Lower lobe of right lung (tissue), 2 donors: Measurements from ENCODE around the gene SLC35G2. TPM values are rescaled to one million over a fixed set of nuclear protein-coding genes. Genes with fewer than 3 reads are reported as not detected.
"Not testable (repeated sequence)": the region's sequence is repeated elsewhere in the genome, so short reads cannot be mapped to it uniquely, and the experiment has no call there.

ENCODE experiments used
- ATAC-seq, 2 donors: fragments of 200-7000 bp; cut with Tn5 transposase; one replicate each; pipeline ENCODE4 v1.9.1; 2020 to 2022; ENCODE audit warnings: mild to moderate bottlenecking in 2 of 2, moderate library complexity in 2 of 2
- DNase-seq: peaks from one replicate; pipeline ENCODE4 v3.0.0-alpha.2; 2020
- H3K27ac ChIP-seq: fragments of 200-600 bp; one replicate; pipeline ENCODE4 v1.8.0; 2022
- H3K27me3 ChIP-seq: fragments of 200-600 bp; one replicate; pipeline ENCODE4 v1.8.0; 2022; ENCODE audit warnings: low read depth
- H3K36me3 ChIP-seq: fragments of 200-600 bp; one replicate; pipeline ENCODE4 v1.8.0; 2022; ENCODE audit warnings: mild to moderate bottlenecking
- H3K4me1 ChIP-seq: fragments of 200-600 bp; one replicate; pipeline ENCODE4 v1.8.0; 2022
- H3K4me3 ChIP-seq: fragments of 200-600 bp; one replicate; pipeline ENCODE4 v1.8.0; 2022; ENCODE audit warnings: mild to moderate bottlenecking
- H3K9me3 ChIP-seq: fragments of 200-600 bp; one replicate; pipeline ENCODE4 v1.8.0; 2022
- intact Hi-C: fragments of 100-400 bp; cut with DNase I; formaldehyde crosslinking; loops from one replicate; pipeline ENCODE4 v1.11.0; 2022
- total RNA-seq: library from RNA; stranded (reverse); fragmentation: NEBNext Ultra II Directional; extraction: Animal tissue kit (Norgen Biotek cat#: 25700); gene quantifications from one replicate; pipeline ENCODE4 v1.2.1, GENCODE V29; 2021
- TF ChIP-seq, protein P1 (sequence below): fragments of 200-600 bp; IDR thresholded peaks from one replicate; pipeline ENCODE4 v1.8.0; 2022; ENCODE audit warnings: antibody characterized with exemption, mild to moderate bottlenecking
- donor health status: DM: no; HTN: yes; CAD: no; lungs with severe emphysema.

SLC35G2 gene
- total RNA-seq, 1 donor from 2014 or later, result 5.7 TPM

GRCh38 chr3:136861890-136862616 lies 43.1 kb downstream of the SLC35G2 start, which contains the start of gene NCK1:
Gene NCK1 (plus strand): TSS chr3:136862208. CDS start chr3:136928002, 65,794 bp downstream.
- peak; percentile 99 for ATAC-seq
- H3K4me3 ChIP-seq, result peak within 1 kb of the TSS; percentile 98
- TF ChIP-seq, protein P1, sequence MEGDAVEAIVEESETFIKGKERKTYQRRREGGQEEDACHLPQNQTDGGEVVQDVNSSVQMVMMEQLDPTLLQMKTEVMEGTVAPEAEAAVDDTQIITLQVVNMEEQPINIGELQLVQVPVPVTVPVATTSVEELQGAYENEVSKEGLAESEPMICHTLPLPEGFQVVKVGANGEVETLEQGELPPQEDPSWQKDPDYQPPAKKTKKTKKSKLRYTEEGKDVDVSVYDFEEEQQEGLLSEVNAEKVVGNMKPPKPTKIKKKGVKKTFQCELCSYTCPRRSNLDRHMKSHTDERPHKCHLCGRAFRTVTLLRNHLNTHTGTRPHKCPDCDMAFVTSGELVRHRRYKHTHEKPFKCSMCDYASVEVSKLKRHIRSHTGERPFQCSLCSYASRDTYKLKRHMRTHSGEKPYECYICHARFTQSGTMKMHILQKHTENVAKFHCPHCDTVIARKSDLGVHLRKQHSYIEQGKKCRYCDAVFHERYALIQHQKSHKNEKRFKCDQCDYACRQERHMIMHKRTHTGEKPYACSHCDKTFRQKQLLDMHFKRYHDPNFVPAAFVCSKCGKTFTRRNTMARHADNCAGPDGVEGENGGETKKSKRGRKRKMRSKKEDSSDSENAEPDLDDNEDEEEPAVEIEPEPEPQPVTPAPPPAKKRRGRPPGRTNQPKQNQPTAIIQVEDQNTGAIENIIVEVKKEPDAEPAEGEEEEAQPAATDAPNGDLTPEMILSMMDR, result peak; percentile 27
- no peaks in the 10 kb centered on the region for H3K9me3 ChIP-seq
- H3K4me1 ChIP-seq, result peaks cover 49% of the 10 kb centered on the region
- DNase-seq, result peak; percentile 99
- H3K36me3 ChIP-seq, result no peaks in the 10 kb centered on the region
- intact Hi-C loops, result no loop called here
- H3K27me3 ChIP-seq, result no peaks in the 10 kb centered on the region
- H3K27ac ChIP-seq, result peak within 1 kb of the TSS; percentile 97

GRCh38 chr3:136862617-136863322 lies 43.8 kb downstream of the SLC35G2 start:
- Histone ChIP-seq H3K9me3 (no peaks in the 10 kb centered on the region), H3K4me1 (peaks cover 47% of the 10 kb centered on the region), H3K27me3 (no peaks in the 10 kb centered on the region), H3K27ac (peak overlapping the region; percentile 97), H3K4me3 (peak overlapping the region; percentile 98), H3K36me3 (no peaks in the 10 kb centered on the region)
- TF ChIP-seq, protein P1, result no peak
- ATAC-seq (peak; percentile 65 to 80), DNase-seq (peak; percentile 80)
- intact Hi-C loops, result no loop called here

DNA sequence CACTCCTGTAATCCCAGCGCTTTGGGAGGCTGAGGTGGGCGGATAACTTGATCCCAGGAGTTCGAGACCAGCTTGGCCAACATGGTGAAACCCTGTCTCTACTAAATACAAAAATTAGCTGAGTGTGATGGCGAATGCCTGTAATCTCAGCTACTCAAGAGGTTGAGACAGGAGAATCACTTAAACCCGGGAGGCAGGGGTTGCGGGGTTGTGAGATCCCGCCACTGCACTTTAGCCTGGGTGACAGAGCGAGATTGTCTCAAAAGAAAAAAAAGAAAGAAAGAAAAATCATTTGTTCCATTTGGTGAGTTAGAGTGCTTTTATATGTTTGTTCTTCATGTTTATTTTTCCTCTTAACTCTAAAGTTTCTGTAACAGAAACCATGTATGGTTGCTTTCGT lies 50.4 kb downstream of the SLC35G2 start:
- intact Hi-C loops, result no loop called here
- Histone ChIP-seq H3K27me3 (no peaks in the 10 kb centered on the region), H3K4me3 (no peak overlapping the region)

DNA sequence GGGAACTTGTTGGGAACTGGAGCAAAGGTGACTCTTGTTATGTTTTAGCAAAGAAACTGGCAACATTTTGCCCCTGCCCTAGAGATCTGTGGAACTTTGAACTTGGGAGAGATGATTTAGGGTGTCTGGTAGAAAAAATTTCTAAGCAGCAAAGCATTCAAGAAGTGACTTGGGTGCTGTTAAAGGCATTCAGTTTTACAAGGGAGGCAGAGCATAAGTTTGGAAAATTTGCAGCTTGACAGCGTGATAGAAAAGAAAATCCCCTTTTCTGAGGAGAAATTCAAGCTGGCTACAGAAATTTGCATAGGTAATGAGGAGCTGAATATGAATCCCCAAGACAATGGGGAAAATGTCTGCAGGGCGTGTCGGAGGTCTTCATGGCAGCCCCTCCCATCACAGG lies 53.3 kb downstream of the SLC35G2 start:
- H3K27me3 ChIP-seq, DNase-seq, H3K4me1 ChIP-seq, H3K4me3 ChIP-seq, intact Hi-C loops, H3K27ac ChIP-seq, ATAC-seq, H3K9me3 ChIP-seq: not testable (repeated sequence)
- peaks cover 15% of the 10 kb centered on the region for H3K36me3 ChIP-seq

More for the DNA sequence above, 50.4 kb downstream of the SLC35G2 start:
- ATAC-seq (no peak), DNase-seq (no peak)
- Histone ChIP-seq H3K9me3 (peaks cover 4% of the 10 kb centered on the region), H3K27ac (no peak overlapping the region), H3K36me3 (peaks cover 15% of the 10 kb centered on the region), H3K4me1 (peaks cover 13% of the 10 kb centered on the region)
- TF ChIP-seq, protein P1, result no peak

- H3K27ac ChIP-seq, DNase-seq, intact Hi-C loops, H3K4me3 ChIP-seq, H3K27me3 ChIP-seq, H3K36me3 ChIP-seq, H3K9me3 ChIP-seq, ATAC-seq: not testable (repeated sequence)
- peaks cover 15% of the 10 kb centered on the region for H3K4me1 ChIP-seq
Measured at GRCh38 chr3:136879510-136879909, 60.6 kb downstream of the SLC35G2 start.

DNA sequence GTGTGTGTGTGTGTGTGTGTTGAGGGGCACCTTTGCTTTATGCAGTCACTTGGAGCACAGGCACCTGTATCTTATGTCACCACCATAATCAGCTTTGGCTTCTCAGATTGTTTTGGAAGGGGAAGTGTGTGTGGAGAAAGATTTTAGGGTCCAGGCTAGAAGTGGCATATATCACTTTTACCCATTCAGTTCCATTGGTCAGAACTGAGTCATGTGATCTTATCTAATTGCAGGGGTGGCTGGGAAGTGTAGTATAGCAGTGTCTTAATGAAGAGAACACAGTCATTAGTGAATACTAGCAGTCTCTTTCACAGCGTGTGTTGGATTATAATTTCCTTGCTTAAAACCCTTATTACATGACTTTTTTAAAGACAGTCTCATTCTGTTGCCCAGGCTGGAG lies 63.6 kb downstream of the SLC35G2 start:
- H3K9me3 ChIP-seq, result no peaks in the 10 kb centered on the region
- TF ChIP-seq, protein P1, result no peak
- no peak overlapping the region for H3K4me3 ChIP-seq
- no peak overlapping the region for H3K27ac ChIP-seq
- intact Hi-C loops, result no loop called here
- peaks cover 26% of the 10 kb centered on the region for H3K4me1 ChIP-seq
- no peak for DNase-seq
- H3K27me3 ChIP-seq, result no peaks in the 10 kb centered on the region
- H3K36me3 ChIP-seq, result no peaks in the 10 kb centered on the region
- peak in 1 of 2 donors; percentile 42 for ATAC-seq
